Measurements from ENCODE around the gene RPF1.

- TF ChIP-seq, protein P1, sequence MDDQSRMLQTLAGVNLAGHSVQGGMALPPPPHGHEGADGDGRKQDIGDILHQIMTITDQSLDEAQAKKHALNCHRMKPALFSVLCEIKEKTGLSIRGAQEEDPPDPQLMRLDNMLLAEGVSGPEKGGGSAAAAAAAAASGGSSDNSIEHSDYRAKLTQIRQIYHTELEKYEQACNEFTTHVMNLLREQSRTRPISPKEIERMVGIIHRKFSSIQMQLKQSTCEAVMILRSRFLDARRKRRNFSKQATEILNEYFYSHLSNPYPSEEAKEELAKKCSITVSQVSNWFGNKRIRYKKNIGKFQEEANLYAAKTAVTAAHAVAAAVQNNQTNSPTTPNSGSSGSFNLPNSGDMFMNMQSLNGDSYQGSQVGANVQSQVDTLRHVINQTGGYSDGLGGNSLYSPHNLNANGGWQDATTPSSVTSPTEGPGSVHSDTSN (CRISPR knock-in tag; IDR thresholded peaks at IDR 0.05): no peak
- no peak for TF ChIP-seq ZNF768 (tag by site-specific recombination; IDR thresholded peaks at IDR 0.05)
- TF ChIP-seq ZNF423 (tag by site-specific recombination; IDR thresholded peaks at IDR 0.05): no peak
- TF ChIP-seq, protein P2, sequence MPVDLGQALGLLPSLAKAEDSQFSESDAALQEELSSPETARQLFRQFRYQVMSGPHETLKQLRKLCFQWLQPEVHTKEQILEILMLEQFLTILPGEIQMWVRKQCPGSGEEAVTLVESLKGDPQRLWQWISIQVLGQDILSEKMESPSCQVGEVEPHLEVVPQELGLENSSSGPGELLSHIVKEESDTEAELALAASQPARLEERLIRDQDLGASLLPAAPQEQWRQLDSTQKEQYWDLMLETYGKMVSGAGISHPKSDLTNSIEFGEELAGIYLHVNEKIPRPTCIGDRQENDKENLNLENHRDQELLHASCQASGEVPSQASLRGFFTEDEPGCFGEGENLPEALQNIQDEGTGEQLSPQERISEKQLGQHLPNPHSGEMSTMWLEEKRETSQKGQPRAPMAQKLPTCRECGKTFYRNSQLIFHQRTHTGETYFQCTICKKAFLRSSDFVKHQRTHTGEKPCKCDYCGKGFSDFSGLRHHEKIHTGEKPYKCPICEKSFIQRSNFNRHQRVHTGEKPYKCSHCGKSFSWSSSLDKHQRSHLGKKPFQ (tag by site-specific recombination; IDR thresholded peaks at IDR 0.05): no peak
- TF ChIP-seq ZNF792 (tag by site-specific recombination; IDR thresholded peaks at IDR 0.05): no peak
- no peak for TF ChIP-seq ZNF776 (tag by site-specific recombination; IDR thresholded peaks at IDR 0.05; ENCODE audit: borderline replicate concordance)
- TF ChIP-seq, protein P3, sequence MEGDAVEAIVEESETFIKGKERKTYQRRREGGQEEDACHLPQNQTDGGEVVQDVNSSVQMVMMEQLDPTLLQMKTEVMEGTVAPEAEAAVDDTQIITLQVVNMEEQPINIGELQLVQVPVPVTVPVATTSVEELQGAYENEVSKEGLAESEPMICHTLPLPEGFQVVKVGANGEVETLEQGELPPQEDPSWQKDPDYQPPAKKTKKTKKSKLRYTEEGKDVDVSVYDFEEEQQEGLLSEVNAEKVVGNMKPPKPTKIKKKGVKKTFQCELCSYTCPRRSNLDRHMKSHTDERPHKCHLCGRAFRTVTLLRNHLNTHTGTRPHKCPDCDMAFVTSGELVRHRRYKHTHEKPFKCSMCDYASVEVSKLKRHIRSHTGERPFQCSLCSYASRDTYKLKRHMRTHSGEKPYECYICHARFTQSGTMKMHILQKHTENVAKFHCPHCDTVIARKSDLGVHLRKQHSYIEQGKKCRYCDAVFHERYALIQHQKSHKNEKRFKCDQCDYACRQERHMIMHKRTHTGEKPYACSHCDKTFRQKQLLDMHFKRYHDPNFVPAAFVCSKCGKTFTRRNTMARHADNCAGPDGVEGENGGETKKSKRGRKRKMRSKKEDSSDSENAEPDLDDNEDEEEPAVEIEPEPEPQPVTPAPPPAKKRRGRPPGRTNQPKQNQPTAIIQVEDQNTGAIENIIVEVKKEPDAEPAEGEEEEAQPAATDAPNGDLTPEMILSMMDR (tag by site-specific recombination; IDR thresholded peaks at IDR 0.05): no peak
Measured at GRCh38 chr1:84492726-84493125, 13.7 kb downstream of the RPF1 start.
